Stimulated activated CD4-positive, alpha-beta T cell treated with anti-CD3 and anti-CD28 coated beads, TNF-alpha, amount 100 ng/mL, for 48 hours (primary cell): ENCODE measurements around the gene ARX.
A peak's percentile ranks its signal among the peaks of the same experiment; 100 is the strongest.

ENCODE experiments used
- DNase-seq, 3 donors: peaks; one replicate each; pipeline ENCODE4 v3.0.0-alpha.2; 2020; ENCODE audit warnings: low read depth in 3 of 3

The ARX gene

DNA sequence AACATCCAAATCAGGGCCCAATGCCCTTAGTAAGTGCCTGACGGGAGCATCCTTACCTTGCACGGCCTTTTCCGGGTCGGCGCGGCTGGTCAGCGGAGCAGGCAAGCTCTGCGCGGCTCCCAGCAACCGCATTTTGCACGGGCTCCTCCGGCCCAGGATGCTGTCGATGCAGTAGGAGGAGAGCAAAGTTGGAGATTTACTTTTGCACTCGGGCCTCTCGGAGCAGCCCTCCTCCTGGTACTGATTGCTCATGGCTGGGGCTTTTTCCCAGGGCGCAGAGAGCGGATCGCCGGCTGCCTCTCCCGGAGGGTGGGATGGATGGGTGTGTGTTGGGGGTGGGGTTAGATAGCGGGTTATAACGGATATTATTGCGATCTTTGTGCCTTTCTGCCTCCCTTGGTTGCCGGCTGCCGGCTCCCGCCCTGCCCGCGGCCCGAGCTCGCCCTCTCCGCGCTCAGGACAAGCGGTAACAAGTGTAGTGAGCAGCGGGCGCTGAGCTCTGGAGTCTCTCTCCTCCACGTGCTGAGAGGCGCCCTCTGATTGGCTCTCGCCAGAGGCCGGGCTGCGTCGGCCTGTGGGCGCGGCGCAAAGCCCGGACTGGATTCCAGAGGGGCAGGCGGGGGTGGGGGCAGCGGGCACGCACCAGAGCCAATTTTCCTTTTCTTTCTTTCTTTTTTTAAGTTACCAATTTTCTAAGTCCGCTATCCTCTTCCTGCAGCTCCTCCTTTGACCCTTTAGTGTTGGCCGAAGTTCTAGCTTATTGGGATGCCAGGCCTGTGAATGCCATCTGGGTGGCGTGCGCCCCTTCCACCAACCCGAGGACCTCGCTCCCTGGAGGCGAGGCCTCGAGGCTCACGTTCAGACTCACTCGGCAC lies at the start of gene ARX:
TSS of gene ARX (minus strand) at position 480 of the 875 bp plus-strand sequence. CDS start at position 252, 228 bp downstream.
- peak in 1 of 3 donors; percentile 11 for DNase-seq

DNA sequence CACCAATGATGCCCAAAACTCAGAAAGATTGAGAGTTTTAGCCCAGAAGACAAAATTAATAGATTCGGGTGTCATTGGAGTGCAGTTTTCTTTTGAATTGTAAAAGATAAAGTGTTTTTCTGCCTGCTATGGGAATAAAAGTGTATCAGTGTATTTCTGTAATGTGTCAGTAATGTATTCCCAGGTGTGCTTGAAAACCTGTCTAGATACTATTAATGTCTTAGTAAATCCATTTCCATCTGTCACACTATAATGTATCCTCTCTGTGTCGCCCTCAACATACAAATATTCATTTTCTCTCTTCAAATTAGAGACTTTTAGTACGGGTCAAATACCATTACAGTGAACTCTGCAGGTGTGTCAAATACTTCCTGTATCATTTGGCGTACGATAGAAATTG lies 43.5 kb upstream of the ARX start:
- no peak for DNase-seq

DNA sequence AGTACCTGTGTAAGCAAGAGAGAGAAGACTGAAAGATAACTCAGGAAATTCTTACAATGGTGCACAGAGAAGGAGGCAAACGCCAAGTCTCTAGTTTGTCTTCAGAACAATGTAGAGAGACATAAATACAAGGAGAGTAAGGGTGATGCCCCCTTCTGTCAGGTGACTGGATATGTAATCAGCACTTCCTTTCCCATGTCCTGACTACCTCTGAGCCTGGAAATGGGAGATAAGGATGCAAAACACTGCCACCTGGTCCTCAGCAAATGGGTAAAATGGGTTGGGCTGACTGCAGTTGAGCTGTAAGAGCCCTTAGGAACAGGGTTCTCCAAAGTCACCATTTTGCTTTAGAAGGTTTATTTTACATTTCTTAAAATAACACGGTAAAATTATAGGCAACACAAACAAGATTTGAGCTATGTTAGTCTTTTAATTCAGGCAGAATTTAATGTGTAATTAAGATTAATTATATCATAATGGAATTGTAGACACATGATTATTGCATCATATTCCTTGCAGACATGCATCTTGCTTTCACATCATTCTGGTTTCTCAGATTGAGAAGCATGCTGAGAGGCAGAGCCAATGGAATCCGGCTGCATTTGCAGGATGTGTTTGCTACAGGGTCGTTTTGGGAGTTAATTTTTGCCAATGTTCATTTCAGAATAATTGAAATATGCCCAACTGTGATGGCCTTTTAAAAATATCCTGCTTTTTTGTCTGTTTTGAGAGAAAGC lies 37.2 kb upstream of the ARX start:
- no peak for DNase-seq

DNA sequence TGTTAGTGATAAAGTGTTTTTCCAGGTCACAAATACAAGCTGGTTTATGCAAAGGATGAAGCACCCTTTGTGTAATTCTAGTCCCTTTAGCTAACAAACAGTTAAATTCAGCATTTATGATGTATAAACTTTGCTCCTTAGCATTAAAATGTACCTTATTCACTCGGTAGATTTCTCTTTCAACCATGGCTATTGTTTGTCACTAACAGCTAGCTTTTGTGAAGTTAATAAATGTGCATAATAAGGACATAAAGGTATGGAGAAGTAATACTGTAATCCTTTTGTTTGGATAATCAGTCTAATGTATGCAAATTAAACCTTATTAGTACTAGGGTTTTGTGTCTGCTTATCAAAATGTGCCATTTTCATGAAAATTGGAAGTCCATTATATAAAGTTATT lies 34.2 kb upstream of the ARX start:
- DNase-seq, result no peak

DNA sequence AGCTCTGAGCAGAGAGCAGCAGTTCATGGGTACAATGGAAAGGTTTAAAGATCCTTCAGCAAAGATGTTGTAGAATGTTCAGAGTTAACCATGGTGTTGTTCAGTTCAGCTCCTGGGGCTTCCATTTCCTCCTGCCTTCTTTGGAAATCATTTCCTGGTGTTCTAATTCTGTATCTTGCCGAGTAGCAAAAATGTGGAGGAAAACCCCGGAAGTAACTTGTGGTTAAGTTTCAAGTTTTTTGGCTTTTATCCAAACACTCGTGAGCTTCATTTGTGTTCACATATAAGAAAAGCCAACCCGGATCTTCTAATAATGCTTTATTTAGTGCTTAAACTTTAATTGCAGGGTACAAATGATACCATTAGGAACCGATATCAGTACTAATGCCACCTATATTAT lies 33.6 kb upstream of the ARX start:
- DNase-seq, result no peak

DNA sequence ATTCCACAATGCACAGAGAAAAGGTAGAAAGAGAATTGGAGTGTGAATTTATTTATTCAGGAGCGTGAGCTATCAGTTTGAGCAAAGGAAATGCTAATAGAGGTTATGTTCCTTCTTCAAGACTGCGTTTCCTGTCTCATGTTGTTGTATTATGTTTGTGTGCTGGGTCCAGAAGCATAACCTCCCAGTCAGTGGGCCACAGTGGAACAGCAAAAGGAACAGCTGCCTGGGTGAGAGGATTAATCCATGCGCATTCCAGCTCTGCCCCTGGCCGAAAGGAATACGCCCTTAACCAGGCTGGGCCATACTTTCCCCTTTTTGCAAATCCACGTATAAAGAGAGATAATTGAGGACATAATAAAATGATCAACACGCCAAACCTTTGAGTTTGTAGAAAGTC lies 32.4 kb upstream of the ARX start:
- DNase-seq, result no peak

DNA sequence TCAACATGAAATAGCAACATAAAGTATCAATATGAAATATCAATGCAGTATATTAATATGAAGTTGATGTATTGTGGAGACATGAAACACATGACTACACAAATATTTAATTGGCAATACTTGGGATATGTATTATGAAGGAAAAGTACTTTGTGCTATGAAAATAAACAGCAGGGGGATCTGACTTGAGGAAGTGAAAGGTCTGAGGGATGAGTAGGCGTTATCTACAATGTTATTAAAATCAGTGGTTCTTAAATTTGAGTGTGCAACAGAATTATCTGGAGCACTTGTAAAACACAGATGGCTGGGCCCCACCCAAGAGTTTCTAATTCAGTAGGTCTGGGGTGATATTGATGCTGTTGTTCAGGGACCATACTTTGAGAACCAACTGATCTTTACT lies 27.4 kb upstream of the ARX start:
- DNase-seq, result no peak

DNA sequence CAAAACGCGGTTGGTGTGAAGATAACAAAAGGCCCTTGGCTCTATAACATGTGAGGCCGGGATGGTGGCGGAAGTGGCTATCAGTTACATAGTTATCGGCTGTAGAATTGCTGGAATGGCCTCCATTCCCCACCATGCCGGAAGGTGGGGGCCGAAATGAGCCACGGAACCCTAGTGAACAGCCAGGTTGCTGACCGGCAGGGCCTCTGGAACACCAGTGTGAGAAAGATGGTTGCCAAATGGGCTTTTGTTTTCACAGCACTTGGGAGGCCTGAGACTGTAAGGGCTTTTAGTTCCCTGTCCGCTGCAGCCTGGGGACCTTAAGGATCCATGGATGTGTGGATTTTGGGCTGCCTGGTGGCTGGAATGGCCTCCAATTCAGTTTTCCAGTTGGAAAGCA lies 23.3 kb upstream of the ARX start:
- DNase-seq, result no peak

DNA sequence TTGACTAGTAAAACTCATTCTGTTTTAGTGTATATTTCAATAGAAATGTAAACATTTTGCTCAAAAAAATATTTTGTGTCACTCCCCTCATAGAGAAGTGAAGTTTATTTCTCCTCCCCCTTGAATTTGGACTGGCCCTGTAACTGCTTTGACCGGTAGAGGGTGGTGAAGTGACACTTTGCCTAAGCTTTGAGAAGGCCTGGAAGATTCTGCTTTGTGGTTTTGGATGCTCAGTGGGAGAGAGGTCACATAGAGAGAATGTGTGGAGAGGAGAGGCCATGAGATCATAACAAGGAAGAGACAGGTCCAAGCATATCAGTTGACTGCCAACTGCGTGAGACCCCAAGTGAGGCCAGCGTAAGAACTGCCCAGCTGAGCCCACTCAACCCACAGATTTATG lies 19.1 kb upstream of the ARX start:
- DNase-seq, result no peak

DNA sequence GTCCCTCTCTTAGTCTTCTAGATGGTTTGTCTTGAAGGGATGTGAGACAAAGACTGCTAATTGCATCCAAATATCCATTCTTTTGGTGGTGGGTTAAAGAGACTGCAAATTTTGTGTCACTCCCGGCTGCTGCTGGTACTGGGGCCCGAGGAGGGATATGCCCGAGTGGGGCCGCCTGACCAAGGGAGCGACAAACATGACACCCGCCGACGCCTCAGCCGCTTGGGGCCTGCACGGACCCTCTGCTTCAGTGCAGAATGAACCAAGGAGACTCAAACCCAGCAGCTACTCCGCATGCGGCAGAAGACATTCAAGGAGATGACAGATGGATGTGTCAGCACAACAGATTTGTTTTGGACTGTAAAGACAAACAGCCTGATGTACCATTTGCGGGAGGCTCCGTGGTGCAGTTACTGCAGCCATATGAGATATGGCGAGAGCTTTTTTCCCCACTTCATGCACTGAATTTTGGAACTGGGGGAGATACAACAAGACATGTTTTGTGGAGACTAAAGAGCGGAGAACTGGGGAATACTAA lies 13.6 kb upstream of the ARX start:
- DNase-seq, result no peak

DNA sequence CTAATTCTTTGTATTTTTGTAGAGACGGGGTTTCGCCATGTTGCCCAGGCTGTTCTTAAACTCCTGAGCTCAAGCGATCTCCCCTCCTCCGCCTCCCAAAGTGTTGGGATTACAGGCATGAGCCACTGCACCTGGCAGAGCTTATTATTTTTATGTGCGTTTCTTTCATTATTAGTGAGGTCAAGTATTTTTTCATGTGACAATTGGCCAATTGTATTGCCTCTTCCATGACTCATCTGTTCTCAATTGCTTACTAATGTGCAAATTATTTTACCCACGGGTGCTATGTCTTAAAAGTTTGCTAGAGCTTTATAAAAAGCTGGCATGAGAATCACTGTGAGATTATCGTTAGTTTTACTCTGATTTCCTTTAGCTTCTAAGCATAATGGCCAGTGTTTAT lies 13.0 kb upstream of the ARX start:
- DNase-seq, result no peak

DNA sequence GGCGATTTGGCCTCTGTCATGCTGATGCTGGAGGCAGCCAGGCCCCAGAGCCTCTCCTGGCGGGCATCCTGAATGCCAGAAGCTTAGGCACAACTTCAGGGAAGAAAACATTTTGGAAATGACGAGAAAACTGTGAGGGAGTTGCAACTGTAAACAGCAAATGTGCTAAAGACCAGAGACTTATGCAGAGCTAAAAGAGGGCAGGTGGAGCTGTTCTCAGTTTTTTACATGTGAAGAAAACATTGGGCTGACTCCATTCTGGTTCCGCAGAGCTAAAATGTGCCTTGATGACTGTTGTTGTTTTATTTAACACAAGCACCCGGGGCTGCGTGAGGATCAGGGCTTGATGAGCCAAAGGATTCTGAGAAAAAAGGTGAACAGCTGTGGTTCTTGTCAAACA lies 10.8 kb upstream of the ARX start:
- DNase-seq, result no peak

DNA sequence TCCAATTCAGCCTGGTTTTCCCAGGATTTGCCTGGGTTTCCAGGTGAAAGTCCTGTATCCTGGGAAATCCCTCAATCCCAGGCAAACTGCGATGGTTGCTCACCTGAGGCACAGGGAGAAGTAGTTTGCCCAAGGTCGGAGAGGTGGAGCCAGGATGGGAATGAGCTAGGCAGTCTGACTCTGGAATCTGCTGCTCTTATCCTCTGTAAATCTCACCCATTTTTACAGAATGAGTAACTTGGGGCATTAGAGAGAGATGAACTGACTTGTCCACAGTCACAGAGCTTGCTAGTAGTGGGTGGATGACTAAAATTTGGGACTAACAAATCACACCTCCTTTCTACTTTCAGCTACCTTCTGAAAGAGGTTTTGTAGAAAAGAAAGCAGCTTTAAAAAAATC lies 9.8 kb upstream of the ARX start:
- no peak for DNase-seq

DNA sequence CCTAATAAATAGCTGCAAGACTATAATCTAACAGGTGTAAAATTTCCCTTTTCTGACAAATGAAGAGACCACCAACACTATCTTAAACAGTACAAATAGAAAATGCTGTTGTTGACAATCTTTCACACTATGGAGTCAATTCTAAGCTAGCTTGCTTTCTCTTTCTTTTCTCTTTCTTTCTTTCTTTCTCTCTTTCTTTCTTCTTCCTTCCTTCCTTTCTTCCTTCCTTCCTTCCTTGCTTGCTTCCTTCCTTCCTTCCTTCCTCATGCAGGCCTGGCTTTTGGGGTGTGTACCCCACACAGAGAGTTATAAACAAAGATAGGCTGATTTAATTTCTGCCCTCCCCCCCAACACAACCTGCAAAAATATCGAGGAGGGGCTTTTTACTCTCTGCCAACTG lies 8.1 kb upstream of the ARX start:
- no peak for DNase-seq

DNA sequence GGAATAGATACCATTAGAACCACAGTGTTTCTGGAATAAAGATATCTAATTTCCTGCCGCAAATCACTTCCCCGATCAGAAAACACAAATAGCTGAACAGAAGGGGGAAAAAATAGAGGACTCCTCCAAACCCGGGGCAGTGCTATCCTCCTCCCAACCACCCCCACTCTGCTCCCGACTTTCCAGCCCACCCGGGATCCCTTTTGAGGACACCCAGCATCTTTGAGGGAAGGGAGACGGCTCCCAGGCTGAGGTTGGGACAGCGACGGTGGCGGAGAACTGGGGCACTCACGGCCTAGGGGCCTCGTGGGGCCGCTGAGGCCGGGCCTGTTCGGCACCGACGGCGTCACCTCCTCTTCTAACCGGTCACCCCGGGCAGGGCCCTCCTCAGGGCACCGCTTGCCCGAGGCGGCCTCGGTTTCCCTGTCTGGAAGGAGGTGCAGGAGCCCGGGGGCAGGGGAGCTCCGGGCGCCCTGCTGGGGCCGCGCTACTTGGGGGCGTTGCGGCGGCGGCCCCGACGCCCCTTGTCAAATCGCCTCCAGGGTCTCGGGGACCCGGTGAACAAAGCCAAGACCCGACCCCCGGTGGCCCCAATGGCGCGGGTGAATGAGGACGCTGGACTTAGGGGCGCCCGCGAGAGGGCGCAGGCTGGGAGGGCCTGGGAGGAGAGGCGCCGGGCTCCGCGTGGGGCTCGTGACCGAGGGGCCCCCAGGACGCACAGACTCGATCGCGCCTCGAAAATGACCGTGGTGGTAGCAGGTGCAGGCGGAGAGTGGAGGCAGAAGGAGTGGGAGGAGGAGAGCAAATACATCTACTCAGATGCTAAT lies 6.9 kb upstream of the ARX start:
- DNase-seq, result no peak

DNA sequence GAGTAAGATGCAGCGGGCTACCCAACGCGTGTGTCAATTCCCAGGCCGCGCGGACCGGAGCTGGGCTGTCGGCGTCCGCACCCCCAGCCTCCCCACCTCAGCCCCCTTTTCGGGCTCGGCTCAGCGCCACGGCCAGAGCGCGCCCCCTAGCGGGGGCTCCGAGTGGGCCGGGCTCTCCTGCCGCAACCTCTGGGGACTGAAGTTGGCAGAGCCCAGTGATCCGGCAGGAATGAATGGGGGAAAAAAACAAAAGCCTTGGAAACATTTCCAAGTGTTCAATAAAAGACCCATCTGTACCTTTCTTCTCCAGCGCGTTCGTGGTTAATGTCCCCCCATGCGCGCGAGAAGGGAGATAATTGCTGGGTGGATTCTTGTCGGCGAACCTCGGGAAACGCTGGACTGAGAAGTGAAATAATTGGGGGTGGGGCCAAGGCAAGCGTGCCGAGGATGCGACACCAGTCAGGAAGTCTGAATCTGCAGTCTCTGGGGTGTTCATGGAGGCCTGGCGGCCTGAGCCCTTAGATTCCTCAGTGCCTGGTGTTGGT lies 5.2 kb upstream of the ARX start:
- peak in 2 of 3 donors; percentile 11 to 22 for DNase-seq

DNA sequence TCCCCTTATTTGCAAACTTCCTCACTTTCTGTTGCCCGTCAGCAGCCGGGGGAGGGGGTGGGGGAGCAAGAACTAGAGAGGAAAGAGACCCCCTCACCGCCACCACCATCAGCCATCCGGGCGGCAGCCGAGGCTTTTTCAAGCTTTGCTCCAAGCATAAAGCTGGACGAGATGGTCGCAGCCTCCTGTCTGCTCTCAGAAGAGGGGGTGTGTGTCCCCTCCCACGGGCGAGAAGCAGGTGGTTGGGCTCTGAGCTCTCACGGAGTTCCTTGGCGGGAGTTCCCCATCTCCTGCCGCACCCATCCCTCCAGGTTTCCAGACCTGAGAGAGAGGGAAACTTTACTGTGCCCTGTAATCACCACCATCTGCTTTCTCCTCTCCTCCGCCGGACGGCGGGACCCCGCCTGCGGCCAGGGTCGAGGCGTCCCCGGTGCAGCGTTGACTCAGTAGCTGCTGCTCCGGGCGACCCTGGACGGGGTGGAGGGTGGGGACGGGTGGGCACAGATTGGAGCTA lies 4.7 kb upstream of the ARX start:
- DNase-seq, result no peak

DNA sequence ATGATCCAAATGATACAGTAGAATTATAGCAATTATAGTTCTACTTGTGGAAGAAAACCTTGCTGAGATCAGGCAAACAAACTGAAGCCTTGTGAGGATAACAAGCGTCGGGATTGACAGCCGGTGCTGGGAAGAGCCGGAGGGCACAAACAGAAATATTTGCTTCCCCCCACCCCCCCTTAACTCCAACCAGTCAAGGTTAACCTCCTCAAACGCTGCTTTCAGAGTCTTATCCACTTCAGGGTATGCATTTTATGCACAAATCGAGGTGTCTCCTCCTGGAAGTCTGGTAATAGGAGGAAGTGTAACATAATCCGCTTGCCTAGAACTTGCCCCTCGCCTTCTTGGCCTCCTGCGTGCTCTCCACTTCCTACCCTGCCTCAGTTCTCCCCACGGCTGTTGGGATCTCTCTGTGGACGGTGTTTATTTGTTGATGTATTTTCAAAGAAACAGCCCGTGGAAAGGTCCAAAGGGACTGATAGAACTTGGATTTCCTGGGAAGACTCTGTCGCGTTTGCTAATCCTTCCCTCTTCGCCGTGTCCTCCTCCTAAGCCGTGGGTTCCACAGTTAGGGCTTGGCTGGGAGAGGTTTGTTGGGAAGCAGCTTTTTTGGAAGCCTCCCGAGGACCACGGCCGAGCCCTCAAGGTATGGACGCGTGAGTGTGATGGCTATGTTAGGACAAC lies 4.1 kb upstream of the ARX start:
- DNase-seq, result no peak

DNA sequence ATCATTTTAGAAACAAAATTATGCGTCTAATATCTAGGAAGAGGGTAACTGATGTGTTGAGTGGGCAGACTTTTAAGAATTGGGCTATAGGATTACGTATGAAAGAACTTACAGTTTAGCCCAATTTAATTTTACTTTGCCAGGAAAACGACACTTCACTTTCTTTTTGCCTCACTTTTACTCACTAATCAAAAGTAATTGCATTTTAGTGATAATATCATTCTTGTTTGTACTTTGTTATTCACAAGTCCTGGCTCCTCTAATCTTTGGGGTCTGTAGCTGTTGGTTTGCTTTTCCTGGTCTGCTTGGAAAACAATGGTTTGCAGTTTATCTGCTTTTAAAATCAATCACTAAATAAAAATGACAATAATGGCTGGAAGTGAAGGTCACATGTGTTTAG lies 2.9 kb upstream of the ARX start:
- no peak for DNase-seq

DNA sequence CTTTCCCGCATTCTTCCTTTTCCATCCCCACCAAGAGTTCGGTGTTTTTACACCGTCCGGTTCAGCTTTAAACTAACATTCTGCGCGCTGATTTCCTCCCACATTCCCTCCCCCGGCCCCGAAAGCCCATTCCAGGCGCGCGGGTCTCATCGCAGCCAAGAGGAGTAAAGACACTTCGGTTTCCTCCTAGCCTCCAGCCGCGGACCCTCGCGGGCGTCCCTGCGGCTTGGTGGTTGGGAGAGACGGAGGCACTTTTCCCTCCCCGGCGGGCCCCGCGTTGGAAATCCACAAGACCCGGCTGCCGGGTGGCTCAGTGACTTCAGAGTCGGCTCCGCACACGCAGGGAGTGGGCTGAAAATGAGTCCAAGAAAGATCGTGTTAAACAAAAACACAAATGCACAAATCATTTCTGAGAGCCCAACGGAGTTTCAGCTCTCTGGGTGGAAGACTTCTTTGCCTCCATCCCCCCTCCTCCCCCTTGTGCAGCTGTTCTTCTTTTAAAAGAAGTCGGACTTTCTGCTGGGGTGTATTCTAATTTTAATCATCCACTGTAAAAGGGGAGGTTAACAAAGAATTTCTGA lies 2.0 kb upstream of the ARX start:
- DNase-seq, result no peak
